GM23338 (cell line): ENCODE data around the gene AKAP8L.

Experiments used
- CREB1 ChIP-seq: fragments of 250-450 bp; sonication (Bioruptor Pico); IDR thresholded peaks from 2 replicates; pipeline ENCODE4 v1.5.0; 2020; ENCODE audit warnings: low read depth, mild to moderate bottlenecking, moderate library complexity
- CTCF ChIP-seq, 2 experiments: fragments of 200-600 bp in 1 of 2; sonication (generic) in 1 of 2; conservative IDR thresholded peaks; 2 replicates each; pipeline versions ENCODE4 v1.5.1 to v1.6.1; 2016 to 2017; ENCODE audit warnings: antibody characterized with exemption in 2 of 2, low read depth in 2 of 2, mild to moderate bottlenecking in 2 of 2, moderate library complexity in 1 of 2
- EZH2 ChIP-seq: fragments of 200-600 bp; sonication (generic); IDR thresholded peaks from one replicate; pipeline ENCODE4 v1.8.0; 2017; ENCODE audit warnings: antibody characterized with exemption, mild to moderate bottlenecking, low read depth; ENCODE audit not compliant: unreplicated experiment
- EZH2phosphoT487 ChIP-seq: fragments of 200-600 bp; sonication (generic); IDR thresholded peaks from one replicate; pipeline ENCODE4 v1.8.1; 2018; ENCODE audit warnings: antibody characterized with exemption; ENCODE audit not compliant: unreplicated experiment
- JUNB ChIP-seq: IDR thresholded peaks from one replicate; pipeline ENCODE4 v1.6.1; 2016; ENCODE audit warnings: antibody characterized with exemption; ENCODE audit not compliant: unreplicated experiment
- POLR2AphosphoS5 ChIP-seq: IDR thresholded peaks from 2 replicates; pipeline ENCODE4 v1.6.1; 2016; ENCODE audit warnings: antibody characterized with exemption, low read depth
- REST ChIP-seq: IDR thresholded peaks from one replicate; pipeline ENCODE4 v1.6.1; 2018; ENCODE audit warnings: antibody characterized with exemption; ENCODE audit not compliant: unreplicated experiment
- ZNF462 ChIP-seq: fragments of 250-450 bp; sonication (Bioruptor Pico); IDR thresholded peaks from 2 replicates; pipeline ENCODE4 v1.5.0; 2020; ENCODE audit warnings: mild to moderate bottlenecking, moderate library complexity

DNA sequence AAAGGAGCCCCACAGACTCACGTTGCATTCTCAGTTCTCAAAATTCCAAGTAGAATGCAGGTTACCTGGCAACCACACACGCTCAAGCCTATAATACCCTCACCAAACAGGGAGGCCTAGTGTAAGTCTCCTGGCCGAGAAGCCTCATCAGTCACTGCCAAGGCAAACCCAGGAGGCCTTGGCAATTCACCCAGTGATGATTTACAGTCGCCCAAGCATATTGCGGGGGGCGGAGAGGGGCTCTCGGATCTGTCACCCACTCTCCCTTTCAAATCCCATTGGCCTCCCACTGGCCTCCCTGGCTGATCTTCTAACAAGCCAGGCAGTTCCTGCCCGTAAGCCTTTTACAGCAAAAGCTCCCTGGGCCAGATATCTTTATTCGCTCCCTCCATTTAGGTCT, 1.1 kb downstream of the AKAP8L start:
- TF ChIP-seq CTCF (conservative IDR thresholded peaks at IDR 0.05; ENCODE audit: low read depth in 2 of 2) = no peak
- no peak for TF ChIP-seq EZH2phosphoT487
- TF ChIP-seq EZH2 = no peak
- TF ChIP-seq JUNB = no peak
- TF ChIP-seq POLR2AphosphoS5 = no peak
- TF ChIP-seq REST = no peak
- TF ChIP-seq CREB1 (CRISPR knock-in tag) = no peak
- no peak for TF ChIP-seq ZNF462
